GM19468 (cell line): ENCODE results near the gene UPF3B.
"Not testable (repeated sequence)": the region's sequence is repeated elsewhere in the genome, so short reads cannot be mapped to it uniquely, and the experiment has no call there.

ENCODE experiments used
- ATAC-seq: cut with Tn5 transposase; IDR thresholded peaks from one replicate; pipeline ENCODE4 v1.9.1; 2021; ENCODE audit warnings: mild to moderate bottlenecking, moderate library complexity, moderate number of reproducible peaks; ENCODE audit not compliant: unreplicated experiment; ENCODE audit errors: extremely low read depth

UPF3B gene, protein sequence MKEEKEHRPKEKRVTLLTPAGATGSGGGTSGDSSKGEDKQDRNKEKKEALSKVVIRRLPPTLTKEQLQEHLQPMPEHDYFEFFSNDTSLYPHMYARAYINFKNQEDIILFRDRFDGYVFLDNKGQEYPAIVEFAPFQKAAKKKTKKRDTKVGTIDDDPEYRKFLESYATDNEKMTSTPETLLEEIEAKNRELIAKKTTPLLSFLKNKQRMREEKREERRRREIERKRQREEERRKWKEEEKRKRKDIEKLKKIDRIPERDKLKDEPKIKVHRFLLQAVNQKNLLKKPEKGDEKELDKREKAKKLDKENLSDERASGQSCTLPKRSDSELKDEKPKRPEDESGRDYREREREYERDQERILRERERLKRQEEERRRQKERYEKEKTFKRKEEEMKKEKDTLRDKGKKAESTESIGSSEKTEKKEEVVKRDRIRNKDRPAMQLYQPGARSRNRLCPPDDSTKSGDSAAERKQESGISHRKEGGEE

DNA sequence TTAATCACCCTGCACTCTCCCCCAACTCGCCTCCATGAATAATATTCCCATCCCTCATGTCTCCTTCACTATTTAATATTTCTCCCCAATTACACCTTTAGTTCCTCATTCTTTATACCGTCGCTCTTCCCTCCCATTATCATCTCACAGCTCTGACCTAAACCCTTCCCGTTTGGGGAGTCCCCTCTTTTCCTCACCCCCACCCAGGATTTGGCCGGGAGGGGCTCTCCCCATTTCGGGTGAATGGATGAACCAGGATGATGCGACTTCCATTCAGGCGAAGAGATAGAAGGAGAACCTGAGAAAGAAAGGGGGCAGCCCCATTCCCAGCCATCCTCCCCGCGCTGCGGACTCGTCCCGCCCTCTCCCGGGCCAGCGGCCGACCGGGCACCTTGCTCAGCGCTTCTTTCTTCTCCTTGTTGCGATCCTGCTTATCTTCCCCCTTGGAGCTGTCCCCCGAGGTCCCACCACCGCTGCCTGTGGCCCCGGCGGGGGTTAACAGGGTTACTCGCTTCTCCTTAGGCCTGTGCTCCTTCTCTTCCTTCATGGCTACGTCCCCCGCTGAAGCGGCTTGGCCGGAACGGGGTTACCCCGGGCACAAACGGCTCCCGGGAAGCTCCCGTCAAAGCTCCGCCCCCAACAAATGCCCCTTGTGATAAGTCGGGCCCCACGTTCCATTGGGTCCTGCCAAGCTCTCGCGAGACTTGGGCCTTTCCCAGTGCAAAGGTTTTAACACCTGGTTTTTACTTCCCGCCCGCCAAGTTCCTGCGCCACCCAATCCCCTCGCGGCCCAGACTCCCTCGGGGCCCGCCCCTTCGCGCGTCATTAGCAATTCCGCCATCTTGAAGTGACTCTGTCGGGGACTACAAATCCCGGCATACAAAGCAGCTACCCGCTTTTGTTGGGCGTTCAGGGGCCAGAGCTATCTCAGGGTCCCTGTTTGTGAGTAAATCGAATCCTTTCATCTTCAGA, at the start of gene UPF3B:
UPF3B (minus strand) TSS at position 582 of the 972 bp plus-strand sequence; CDS start at position 547, 35 bp downstream.
- peak; percentile 92 for ATAC-seq

DNA sequence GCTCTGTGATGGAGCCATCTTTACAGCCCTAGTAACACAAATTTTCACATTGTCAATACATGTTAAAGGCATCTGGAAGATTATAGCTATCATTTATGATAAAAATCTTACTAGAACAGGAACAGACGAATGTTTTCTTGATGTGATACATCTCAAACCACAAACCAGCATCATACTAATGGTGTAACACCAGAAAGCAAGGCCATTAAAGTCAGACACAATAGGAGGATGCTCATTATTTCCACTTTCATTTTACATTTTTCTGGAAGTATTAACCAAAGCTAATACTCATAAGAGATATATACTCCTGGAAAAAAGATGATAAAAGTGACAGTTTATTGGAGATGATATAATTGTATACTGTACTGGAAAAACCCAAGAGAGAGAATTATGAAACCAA, 48.2 kb upstream of the UPF3B start:
- ATAC-seq, result no peak

DNA sequence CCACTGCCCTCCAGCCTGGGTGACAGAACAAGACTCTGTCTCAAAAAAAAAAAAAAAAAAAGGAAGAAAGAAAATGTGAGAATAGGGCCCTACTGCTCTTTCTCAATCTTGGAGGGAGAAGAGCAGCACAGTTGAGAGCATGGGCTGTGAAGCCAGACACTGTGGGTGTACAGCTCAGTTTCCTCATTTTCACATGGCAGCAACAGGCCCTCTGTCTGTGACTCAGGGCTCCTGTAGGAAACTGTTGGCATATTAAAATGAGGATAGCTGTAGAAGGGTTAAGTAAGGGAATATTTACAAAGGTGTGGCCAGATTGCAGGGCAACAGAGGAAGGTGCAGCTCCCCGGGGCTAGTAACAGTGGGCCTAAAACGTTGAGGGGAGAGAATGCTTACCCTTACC, 46.4 kb upstream of the UPF3B start:
- no peak for ATAC-seq

DNA sequence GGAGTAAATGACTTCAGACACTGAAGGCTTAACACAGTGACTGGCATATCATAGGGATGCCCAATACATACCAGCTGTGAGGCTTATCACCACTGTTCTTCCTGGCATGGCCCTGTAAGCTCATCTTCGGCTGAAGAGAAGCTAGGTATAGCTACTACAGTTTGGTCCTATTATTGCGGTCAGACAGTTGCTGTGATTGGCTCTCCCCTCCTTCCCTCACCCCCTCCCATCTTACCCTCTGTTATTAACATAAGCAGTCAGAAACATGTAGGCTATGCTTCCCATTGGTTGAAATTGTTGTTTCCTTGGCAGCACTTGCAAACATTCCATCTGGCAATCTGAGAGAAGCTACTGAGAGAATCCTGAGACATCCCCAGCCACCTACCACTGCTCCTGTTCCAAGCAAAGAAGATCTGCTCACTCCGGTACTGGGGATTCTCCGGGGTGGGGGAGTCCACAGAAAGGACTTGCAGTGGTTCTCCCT, 43.1 kb upstream of the UPF3B start, which contains the start of gene AKAP14:
AKAP14 (plus strand) TSS at position 51 of the 484 bp plus-strand sequence. CDS start 7,331 bp downstream, outside the sequence.
- ATAC-seq, result no peak

DNA sequence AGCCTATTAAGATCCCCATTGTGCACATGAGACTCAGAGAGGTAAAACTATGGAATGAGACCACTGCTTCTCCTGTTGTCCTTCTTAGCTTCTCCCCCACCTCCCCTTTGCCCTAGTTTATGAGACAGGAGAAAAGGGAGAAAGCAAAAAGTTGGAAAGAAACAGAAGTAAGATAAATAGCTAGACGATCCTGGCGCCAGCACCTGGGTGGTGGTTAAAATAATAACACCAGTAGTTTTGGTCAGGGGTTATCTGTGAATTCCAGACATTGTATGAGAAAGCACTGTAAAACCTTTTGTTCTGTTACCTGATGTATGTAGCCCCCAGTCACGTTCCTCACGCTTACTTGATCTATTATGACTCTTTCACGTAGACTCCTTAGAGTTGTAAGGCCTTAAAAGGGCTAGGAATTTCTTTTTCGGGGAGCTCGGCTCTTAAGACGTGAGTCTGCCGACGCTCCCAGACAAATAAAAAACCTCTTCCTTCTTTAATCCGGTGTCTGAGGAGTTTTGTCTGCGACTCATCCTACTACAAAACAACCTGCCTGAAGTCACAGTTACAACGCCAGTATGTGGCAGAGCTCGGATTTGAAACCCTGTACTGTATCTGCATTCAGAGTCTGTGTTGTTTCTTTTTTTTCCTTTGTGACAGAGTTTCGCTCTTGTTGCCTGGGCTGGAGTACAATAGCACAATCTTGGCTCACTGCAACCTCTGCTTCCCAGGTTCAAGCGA, 39.4 kb upstream of the UPF3B start:
- ATAC-seq, result not testable (repeated sequence)

DNA sequence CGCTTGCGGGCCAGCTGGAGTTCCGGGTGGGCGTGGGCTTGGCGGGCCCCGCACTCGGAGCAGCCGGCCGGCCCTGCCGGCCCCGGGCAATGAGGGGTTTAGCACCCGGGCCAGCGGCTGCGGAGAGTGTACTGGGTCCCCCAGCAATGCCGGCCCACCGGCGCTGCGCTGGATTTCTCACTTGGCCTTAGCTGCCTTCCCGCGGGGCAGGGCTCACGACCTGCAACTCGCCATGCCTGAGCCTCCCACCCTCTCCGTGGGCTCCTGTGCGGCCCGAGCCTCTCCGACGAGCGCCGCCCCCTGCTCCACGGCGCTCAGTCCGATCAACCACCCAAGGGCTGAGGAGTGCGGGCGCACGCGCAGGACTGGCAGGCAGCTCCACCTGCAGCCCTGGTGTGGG, 37.9 kb upstream of the UPF3B start:
- not testable (repeated sequence) for ATAC-seq

DNA sequence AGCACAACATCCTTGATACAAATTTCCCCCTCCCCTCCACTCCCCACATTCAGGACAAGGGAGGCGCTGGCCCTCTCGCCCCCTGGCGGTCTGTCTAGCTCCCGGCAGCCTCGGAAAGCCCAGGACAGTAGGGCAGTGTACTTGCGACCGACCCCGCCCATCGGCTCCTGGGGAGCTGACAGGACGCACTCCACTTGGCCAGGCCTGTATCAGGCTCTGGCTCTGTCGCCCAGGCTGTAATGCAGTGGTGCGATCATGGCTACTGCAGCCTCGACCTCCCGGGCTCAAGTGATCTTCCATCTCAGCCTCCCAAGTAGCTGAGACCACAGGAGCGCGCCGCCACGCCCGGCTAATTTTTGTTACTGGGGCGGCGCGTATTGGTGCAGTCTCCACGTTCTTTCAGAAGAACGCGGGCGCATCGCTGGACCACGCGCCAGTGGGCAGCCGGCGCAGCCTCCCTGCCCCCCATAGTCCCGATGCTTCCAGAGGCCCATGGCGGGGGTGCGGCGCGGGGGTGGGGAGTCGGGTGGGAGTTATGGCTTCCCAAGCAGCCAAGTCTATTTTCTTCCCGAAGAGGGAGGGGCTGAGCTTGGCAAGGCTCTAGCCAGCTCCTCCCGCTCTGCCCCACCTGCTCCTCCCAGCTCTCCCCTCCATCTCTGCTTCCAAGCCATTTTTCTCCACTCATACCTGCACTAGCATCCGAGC, 35.1 kb upstream of the UPF3B start:
- no peak for ATAC-seq

DNA sequence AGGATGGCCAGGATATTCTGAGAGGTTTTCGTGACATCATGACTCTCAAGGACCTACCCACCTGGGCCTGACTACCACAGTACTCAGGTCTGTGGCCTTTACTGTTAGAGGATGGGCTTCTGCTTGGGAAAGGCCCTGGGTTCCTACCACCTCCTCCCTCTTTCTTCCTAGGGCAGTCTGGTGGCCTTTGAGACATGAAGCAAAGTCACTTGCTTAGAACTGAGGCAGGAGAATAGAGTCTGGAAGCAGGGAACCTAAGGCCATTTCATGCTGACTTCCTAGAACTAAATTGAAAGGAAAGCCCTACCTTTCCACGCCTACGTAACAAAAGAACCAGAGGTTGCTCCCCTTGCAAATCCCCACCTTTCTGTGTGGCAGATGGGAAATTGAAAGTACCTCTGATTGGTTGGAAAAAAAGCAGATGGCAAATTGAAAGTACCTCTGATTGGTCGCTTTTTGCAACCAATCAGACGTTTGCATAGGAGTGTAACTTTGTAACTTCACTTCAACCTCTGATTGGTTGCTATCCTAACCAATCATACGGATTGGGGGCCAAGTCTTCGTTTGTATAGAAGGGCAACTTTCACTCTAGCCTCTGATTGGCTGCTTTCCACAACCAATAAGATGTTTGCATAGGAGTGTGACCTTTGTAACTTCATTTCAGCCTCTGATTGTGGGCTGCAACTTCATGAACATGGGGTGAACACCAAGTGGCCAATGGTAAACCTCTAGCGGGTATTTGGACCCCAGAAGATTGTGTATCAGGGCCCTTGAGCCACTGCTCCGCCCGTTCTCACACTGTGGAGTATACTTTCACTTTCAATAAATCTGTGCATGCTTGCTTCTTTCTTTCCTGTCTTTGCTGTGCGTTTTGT, 33.0 kb upstream of the UPF3B start:
- ATAC-seq, result no peak

DNA sequence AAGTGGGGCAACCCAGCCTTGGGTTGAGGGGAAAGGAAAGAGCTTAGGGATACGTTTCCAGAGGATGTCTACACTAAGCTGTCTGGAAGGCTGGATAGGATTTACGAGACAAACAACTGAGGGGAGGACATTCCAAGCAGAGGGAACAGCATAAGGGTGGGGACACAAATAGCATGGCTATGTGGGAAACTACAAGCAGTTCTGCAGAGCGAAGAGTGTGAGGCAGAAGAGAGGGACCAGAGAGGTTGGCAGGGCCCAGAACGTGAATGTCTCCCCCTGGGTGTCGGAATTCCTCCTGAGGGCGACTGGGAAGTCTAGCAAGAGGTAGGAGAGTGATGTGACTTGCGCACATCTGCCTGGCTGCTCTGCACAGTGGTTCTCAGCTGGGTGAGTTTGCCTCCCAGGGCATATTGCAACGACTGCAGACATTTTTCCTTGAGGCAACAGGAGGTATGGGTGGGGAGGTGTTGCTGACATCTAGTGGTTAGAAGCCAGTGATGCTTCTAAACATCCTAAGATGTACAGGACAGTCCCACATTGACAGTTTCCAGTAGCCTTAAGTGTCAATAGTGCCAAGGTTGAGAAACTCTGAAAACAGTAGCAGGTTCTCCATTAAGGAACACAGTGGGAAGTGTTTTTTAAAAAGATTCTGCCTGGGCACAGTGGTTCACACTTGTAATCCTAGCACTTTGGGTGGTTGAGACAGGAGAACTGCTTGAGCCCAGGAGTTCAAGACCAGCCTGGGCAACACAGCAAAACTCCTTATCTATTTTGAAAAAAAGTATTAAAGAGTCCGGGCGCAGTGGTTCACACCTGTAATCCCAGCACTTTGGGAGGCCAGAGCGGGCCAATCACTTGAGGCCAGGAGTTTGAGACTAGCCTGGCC, 28.0 kb upstream of the UPF3B start:
- ATAC-seq, result peak; percentile 47

DNA sequence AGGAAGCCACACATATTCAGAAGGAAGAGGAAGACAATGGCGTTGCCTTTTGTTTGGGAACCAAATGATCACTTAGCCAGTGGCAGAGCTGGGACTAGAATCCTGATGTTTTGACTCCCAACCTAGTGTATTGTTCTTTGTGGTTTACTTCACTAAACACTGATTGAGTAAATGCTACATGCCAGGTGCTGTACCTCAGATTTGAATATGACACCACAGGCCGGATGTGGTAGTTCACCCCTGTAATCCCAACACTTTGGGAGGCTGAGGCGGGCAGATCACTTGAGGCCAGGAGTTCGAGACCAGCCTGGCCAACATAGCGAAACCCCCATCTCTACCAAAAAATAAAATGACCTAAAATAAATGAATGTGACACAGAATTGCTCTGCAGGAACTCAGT, 27.3 kb upstream of the UPF3B start:
- no peak for ATAC-seq

DNA sequence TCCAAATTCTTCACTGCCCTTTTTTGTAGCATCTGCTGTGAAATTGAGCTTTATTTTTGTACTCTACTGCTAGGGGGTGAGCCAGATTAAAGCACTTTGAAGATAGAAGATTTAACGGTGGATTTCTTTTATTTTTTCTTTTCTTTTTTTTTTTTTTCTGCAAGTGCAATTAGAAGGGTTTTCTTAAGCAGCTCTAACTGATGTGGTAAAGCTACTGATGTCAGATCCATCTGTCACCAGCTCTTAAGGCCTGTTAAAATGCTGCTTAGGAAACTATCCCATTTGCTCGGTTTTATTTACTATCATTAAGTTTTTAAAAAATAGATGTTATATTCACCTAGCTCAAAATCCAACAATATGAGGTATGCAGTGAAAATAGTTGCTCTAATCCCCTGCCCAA, 26.0 kb upstream of the UPF3B start:
- no peak for ATAC-seq

DNA sequence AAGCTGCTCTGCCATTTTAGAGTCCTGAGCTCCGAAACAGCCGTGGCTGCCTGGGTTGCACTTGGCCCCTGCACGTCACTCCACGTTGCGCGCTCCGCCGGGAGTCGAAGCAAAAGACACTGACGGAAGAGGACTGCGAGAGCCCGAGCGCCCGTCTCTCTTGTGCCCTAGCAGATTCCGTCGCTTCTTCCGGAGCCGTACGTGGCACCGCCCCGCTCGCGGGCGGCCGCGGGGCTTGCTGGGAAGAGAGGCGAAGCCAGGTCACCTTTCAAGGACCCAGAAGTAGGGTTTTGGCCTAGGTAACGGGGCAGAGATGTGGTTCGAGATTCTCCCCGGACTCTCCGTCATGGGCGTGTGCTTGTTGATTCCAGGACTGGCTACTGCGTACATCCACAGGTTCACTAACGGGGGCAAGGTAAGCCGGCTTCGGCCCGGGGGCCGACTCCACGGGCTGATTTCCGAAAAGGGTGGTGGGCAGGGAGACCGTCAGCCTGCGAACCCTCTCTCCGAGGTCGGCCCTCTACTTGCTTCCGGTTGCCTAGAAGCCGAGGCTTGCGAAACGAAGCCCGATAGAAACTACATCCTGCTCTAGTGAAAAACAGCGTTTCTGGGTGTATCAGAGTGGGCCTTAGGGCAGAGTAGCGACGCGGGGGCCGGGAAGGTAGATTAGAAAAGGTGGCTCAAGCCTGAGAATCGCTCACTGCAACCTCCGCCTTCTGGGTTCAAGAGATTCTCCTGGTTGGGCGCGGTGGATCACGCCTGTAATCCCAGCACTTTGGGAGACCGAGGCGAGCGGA, 19.0 kb upstream of the UPF3B start, which contains the start of the genes NDUFA1 and RNF113A:
NDUFA1 (plus strand) TSS at position 234 of the 797 bp plus-strand sequence; CDS start at position 314, 80 bp downstream.
RNF113A (minus strand) TSS at position 135 of the 797 bp plus-strand sequence; CDS start at position 15, 120 bp downstream.
- ATAC-seq, result peak; percentile 96

DNA sequence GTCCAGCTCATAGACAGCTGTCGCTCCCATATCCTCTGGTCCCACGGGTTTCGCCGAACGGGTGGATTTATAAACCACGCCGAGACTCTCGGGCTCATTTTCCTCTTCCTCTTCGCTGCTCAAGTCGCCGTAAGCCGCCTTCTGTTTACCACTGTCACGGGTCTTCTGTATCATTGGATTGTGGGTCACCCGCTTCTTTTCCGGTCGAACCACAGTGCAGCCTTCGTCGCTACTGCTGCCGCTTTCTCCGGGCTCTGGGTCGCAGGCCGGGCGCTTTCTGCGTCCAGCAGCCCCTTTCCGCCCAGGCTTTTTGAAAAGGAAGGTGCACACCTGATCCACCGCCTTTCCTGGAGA, 18.5 kb upstream of the UPF3B start:
- peak; percentile 16 for ATAC-seq

DNA sequence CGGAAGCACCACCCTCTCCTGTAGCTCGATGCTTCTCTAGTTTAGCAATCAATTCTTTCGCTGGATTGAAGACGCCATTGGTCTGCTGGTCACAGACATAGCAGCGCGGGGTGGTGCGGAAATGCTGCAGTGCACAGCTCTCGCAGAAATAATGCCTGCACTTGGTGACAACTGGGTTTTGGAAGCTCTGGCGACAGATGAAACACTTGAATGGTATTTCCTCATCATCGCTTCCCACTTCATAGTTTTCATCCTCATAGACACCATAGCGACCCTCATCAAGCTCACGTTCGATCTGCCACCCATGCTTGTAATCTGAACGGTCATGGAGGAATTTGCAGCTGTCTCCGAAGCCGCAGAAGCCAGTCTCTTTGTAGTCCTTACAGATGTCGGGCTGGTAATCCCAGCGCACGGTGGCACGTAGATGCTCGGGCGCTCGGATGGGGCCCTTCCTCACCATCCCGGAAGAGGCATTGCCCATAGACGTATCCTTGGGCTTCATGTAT, 17.9 kb upstream of the UPF3B start:
- no peak for ATAC-seq

DNA sequence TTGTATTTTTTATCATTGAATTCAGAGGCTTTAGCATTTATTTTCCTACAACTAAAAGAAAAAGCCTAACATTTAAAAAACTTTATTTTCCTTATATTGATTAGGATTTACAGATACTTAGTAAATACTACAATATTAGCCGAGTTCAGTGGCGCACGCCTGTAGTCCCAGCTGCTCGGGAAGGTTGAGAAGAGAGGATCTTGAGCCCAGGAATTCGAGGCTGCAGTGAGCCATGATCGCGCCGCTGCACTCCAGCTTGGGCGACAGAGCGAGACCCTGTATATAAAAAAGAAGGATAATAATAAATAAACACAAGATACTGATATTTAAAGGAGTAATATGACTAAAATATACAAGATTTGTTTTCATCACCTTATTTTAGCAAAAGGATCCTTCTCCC, 681 bp upstream of the UPF3B start:
- no peak for ATAC-seq

DNA sequence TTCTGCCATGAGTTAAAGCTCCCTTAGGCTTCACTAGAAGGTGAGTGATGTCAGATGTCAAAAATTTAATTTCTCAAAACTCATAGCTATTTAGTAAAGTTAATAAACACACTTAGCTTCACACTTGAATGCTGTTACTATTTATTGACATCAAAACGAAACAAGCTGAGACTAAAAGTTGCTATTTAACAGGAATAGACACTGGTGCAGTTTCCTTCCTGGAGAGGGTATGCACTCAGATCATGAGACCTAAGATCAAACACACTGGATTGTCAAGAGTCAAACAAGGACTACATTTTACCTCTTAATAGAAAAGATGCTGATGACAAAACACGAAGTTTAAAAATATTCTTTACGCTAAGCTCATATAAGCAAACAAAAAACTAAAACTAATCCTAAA, 18.9 kb downstream of the UPF3B start:
- ATAC-seq, result no peak
